ENCODE data around the gene RYR2. TPM values are rescaled to one million over a fixed set of nuclear protein-coding genes. Genes with fewer than 3 reads are reported as not detected.

The RYR2 gene
- total and polyA plus RNA-seq, 2 experiments from 2014 or later: not detected

GRCh38 chr1:237507005-237507404 is 465.0 kb downstream of the RYR2 start:
- H3K79me2 ChIP-seq (ENCODE audit: insufficient read depth): no peaks in the 10 kb centered on the region
- in situ Hi-C loops (cut with MboI): no loop called here
- H3K4me1 ChIP-seq (ENCODE audit: insufficient read depth): no peaks in the 10 kb centered on the region
- H3K36me3 ChIP-seq (ENCODE audit: low read depth): no peaks in the 10 kb centered on the region
- H3F3A ChIP-seq (ENCODE audit: insufficient read depth): no peaks in the 10 kb centered on the region
- H3K27ac ChIP-seq: no peak overlapping the region
- no peak for DNase-seq
- no peaks in the 10 kb centered on the region for H3K9me2 ChIP-seq (ENCODE audit: insufficient read depth)
- no peak overlapping the region for H2AFZ ChIP-seq
- no peaks in the 10 kb centered on the region for H3K9me3 ChIP-seq (ENCODE audit: low read depth)
- no peaks in the 10 kb centered on the region for H4K20me1 ChIP-seq (ENCODE audit: insufficient read depth)
- H3K27me3 ChIP-seq (replicated peaks; ENCODE audit: insufficient read depth): no peaks in the 10 kb centered on the region
- H3K4me3 ChIP-seq: no peak overlapping the region
- WGBS, 2 experiments (ENCODE audit: low coverage in 1 of 2, low lambda C conversion rate in 2 of 2, missing lambda C conversion rate in 2 of 2): 31 to 36% methylated on average over 2 of the region's 2 CpGs
- H3K4me2 ChIP-seq (ENCODE audit: unreplicated experiment): no peak overlapping the region
- H3K9ac ChIP-seq: no peak overlapping the region
- TF ChIP-seq EZH2phosphoT487 (IDR thresholded peaks at IDR 0.05; ENCODE audit: insufficient read depth, low read depth) (no peak), EZH2 (IDR thresholded peaks at IDR 0.05; ENCODE audit: insufficient read depth, poor library complexity, severe bottlenecking) (no peak)

GRCh38 chr1:237509748-237510147 is 467.8 kb downstream of the RYR2 start:
- Histone ChIP-seq H3K9me3 (ENCODE audit: low read depth) (no peaks in the 10 kb centered on the region), H3K36me3 (ENCODE audit: low read depth) (no peaks in the 10 kb centered on the region), H2AFZ (no peak overlapping the region), H3K4me3 (no peak overlapping the region), H3K9me2 (ENCODE audit: insufficient read depth) (no peaks in the 10 kb centered on the region), H3K27me3 (replicated peaks; ENCODE audit: insufficient read depth) (no peaks in the 10 kb centered on the region), H3K9ac (no peak overlapping the region), H3K4me1 (ENCODE audit: insufficient read depth) (no peaks in the 10 kb centered on the region), H3K79me2 (ENCODE audit: insufficient read depth) (no peaks in the 10 kb centered on the region), H3K27ac (no peak overlapping the region), H3K4me2 (ENCODE audit: unreplicated experiment) (no peak overlapping the region), H3F3A (ENCODE audit: insufficient read depth) (no peaks in the 10 kb centered on the region), H4K20me1 (ENCODE audit: insufficient read depth) (no peaks in the 10 kb centered on the region)
- 15% methylated on average over 2 of the region's 2 CpGs for WGBS, 2 experiments (ENCODE audit: low coverage in 1 of 2, low lambda C conversion rate in 2 of 2, missing lambda C conversion rate in 2 of 2)
- in situ Hi-C loops (cut with MboI): no loop called here
- no peak for DNase-seq
- TF ChIP-seq EZH2 (IDR thresholded peaks at IDR 0.05; ENCODE audit: insufficient read depth, poor library complexity, severe bottlenecking) (no peak), EZH2phosphoT487 (IDR thresholded peaks at IDR 0.05; ENCODE audit: insufficient read depth, low read depth) (no peak)

DNA sequence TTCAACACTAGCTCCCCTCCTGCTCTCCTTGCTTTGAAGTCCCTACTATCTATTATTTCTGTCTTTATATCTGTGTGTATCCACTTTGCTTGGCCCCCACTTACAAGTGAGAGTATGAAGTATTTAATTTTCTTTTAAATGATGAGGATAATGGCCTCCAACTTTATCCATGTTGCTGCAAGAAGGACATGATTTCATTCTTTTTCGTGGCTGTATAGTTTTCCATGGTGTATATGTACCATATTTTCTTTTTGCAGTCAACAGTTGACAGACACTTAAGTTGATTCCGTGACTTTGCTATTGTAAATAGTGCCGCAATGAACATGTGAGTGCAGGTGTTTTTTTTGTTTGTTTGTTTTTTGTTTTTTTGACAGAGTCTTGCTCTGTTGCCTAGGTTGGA is 483.1 kb downstream of the RYR2 start:
- DNase-seq: no peak
- H2AFZ ChIP-seq: no peak overlapping the region
- no peak overlapping the region for H3K4me2 ChIP-seq (ENCODE audit: unreplicated experiment)
- no peaks in the 10 kb centered on the region for H3K79me2 ChIP-seq (ENCODE audit: insufficient read depth)
- no peaks in the 10 kb centered on the region for H4K20me1 ChIP-seq (ENCODE audit: insufficient read depth)
- no peak overlapping the region for H3K4me3 ChIP-seq
- WGBS, 2 experiments (ENCODE audit: low coverage in 1 of 2, low lambda C conversion rate in 2 of 2, missing lambda C conversion rate in 2 of 2): 27 to 28% methylated on average over 3 of the region's 3 CpGs
- H3K9me2 ChIP-seq (ENCODE audit: insufficient read depth): no peaks in the 10 kb centered on the region
- no peaks in the 10 kb centered on the region for H3K27me3 ChIP-seq (replicated peaks; ENCODE audit: insufficient read depth)
- in situ Hi-C loops (cut with MboI): no loop called here
- no peaks in the 10 kb centered on the region for H3K9me3 ChIP-seq (ENCODE audit: low read depth)
- no peaks in the 10 kb centered on the region for H3K4me1 ChIP-seq (ENCODE audit: insufficient read depth)
- H3K36me3 ChIP-seq (ENCODE audit: low read depth): no peaks in the 10 kb centered on the region
- no peak overlapping the region for H3K9ac ChIP-seq
- TF ChIP-seq EZH2 (IDR thresholded peaks at IDR 0.05; ENCODE audit: insufficient read depth, poor library complexity, severe bottlenecking): no peak
- no peak for TF ChIP-seq EZH2phosphoT487 (IDR thresholded peaks at IDR 0.05; ENCODE audit: insufficient read depth, low read depth)
- no peaks in the 10 kb centered on the region for H3F3A ChIP-seq (ENCODE audit: insufficient read depth)
- no peak overlapping the region for H3K27ac ChIP-seq

GRCh38 chr1:237527761-237528160 is 485.8 kb downstream of the RYR2 start:
- H3K27ac ChIP-seq: no peak overlapping the region
- no peaks in the 10 kb centered on the region for H3F3A ChIP-seq (ENCODE audit: insufficient read depth)
- no peak for TF ChIP-seq EZH2 (IDR thresholded peaks at IDR 0.05; ENCODE audit: insufficient read depth, poor library complexity, severe bottlenecking)
- TF ChIP-seq EZH2phosphoT487 (IDR thresholded peaks at IDR 0.05; ENCODE audit: insufficient read depth, low read depth): no peak
- H3K36me3 ChIP-seq (ENCODE audit: low read depth): no peaks in the 10 kb centered on the region
- 20% methylated on average over 4 of the region's 4 CpGs for WGBS, 2 experiments (ENCODE audit: low coverage in 1 of 2, low lambda C conversion rate in 2 of 2, missing lambda C conversion rate in 2 of 2)
- no peaks in the 10 kb centered on the region for H3K27me3 ChIP-seq (replicated peaks; ENCODE audit: insufficient read depth)
- no peaks in the 10 kb centered on the region for H3K9me3 ChIP-seq (ENCODE audit: low read depth)
- no peak overlapping the region for H3K4me3 ChIP-seq
- H3K9ac ChIP-seq: no peak overlapping the region
- no peaks in the 10 kb centered on the region for H3K79me2 ChIP-seq (ENCODE audit: insufficient read depth)
- no peak overlapping the region for H3K4me2 ChIP-seq (ENCODE audit: unreplicated experiment)
- H2AFZ ChIP-seq: no peak overlapping the region
- no peaks in the 10 kb centered on the region for H3K9me2 ChIP-seq (ENCODE audit: insufficient read depth)
- in situ Hi-C loops (cut with MboI): no loop called here
- DNase-seq: no peak
- no peaks in the 10 kb centered on the region for H4K20me1 ChIP-seq (ENCODE audit: insufficient read depth)
- H3K4me1 ChIP-seq (ENCODE audit: insufficient read depth): no peaks in the 10 kb centered on the region

DNA sequence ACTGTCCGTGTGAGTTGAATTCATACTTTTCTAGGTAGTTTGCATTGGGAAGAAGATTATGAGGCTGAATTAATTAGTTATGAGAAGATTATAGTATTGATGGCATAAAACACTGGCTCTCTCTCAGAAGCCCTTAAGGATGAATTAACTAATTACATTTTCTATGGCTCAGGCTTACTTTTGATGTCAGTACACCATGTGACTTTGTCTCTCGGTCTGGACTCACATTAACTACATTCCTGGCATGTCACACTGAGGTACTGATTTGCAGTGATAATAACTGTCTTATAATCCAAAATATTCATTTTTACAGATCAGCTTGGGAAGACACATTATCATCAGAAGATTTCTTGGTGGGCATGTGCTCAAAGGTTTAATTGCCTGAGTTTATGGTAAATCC is 486.6 kb downstream of the RYR2 start:
- no peaks in the 10 kb centered on the region for H3K9me3 ChIP-seq (ENCODE audit: low read depth)
- no peaks in the 10 kb centered on the region for H3F3A ChIP-seq (ENCODE audit: insufficient read depth)
- no peaks in the 10 kb centered on the region for H3K79me2 ChIP-seq (ENCODE audit: insufficient read depth)
- 13% methylated on average over 2 of the region's 2 CpGs for WGBS, 2 experiments (ENCODE audit: low coverage in 1 of 2, low lambda C conversion rate in 2 of 2, missing lambda C conversion rate in 2 of 2)
- no peak overlapping the region for H3K9ac ChIP-seq
- no peaks in the 10 kb centered on the region for H4K20me1 ChIP-seq (ENCODE audit: insufficient read depth)
- H3K4me2 ChIP-seq (ENCODE audit: unreplicated experiment): no peak overlapping the region
- H2AFZ ChIP-seq: no peak overlapping the region
- no peaks in the 10 kb centered on the region for H3K27me3 ChIP-seq (replicated peaks; ENCODE audit: insufficient read depth)
- no peak overlapping the region for H3K4me3 ChIP-seq
- no peaks in the 10 kb centered on the region for H3K36me3 ChIP-seq (ENCODE audit: low read depth)
- in situ Hi-C loops (cut with MboI): no loop called here
- TF ChIP-seq EZH2phosphoT487 (IDR thresholded peaks at IDR 0.05; ENCODE audit: insufficient read depth, low read depth): no peak
- no peak for TF ChIP-seq EZH2 (IDR thresholded peaks at IDR 0.05; ENCODE audit: insufficient read depth, poor library complexity, severe bottlenecking)
- no peak for DNase-seq
- H3K9me2 ChIP-seq (ENCODE audit: insufficient read depth): no peaks in the 10 kb centered on the region
- H3K27ac ChIP-seq: no peak overlapping the region
- H3K4me1 ChIP-seq (ENCODE audit: insufficient read depth): no peaks in the 10 kb centered on the region
